Osteoblast (primary cell): Measurements from ENCODE around the gene DISC1. TPM values are rescaled to one million over a fixed set of nuclear protein-coding genes. Genes with fewer than 3 reads are reported as not detected.
"Not testable (repeated sequence)": the region's sequence is repeated elsewhere in the genome, so short reads cannot be mapped to it uniquely, and the experiment has no call there.

Experiments
- DNase-seq: peaks from one replicate; pipeline ENCODE4 v3.0.0; 2011; ENCODE audit warnings: low spot score, mixed read lengths; ENCODE audit not compliant: insufficient read length; ENCODE audit errors: missing footprints
- H2AFZ ChIP-seq: 2 replicates; pipeline ENCODE4 v1.6.0; 2011; ENCODE audit warnings: mild to moderate bottlenecking, low read length
- H3K27ac ChIP-seq: 2 replicates; pipeline ENCODE4 v1.5.1; 2011; ENCODE audit warnings: mild to moderate bottlenecking, low read depth, low read length, moderate library complexity
- H3K27me3 ChIP-seq: 2 replicates; pipeline ENCODE4 v1.6.0; 2012; ENCODE audit warnings: mild to moderate bottlenecking, control low read depth, inconsistent platforms, low read length, moderate library complexity; ENCODE audit not compliant: insufficient read depth
- H3K36me3 ChIP-seq: 2 replicates; pipeline ENCODE4 v1.5.1; 2011; ENCODE audit warnings: mild to moderate bottlenecking, low read length, control low read depth, moderate library complexity; ENCODE audit not compliant: insufficient read depth
- H3K4me1 ChIP-seq: 2 replicates; pipeline ENCODE4 v1.5.1; 2011; ENCODE audit warnings: mild to moderate bottlenecking, low read length, control low read depth, moderate library complexity; ENCODE audit not compliant: insufficient read depth
- H3K4me2 ChIP-seq: 2 replicates; pipeline ENCODE4 v1.6.0; 2011; ENCODE audit warnings: mild to moderate bottlenecking, low read length; ENCODE audit not compliant: insufficient read depth
- H3K4me3 ChIP-seq: fragments of 200-600 bp; sonication (generic); 3 replicates; pipeline ENCODE4 v1.5.1; 2012; ENCODE audit warnings: mild to moderate bottlenecking, low read length, inconsistent platforms; ENCODE audit not compliant: insufficient read depth
- H3K79me2 ChIP-seq: 2 replicates; pipeline ENCODE4 v1.6.0; 2012; ENCODE audit warnings: mild to moderate bottlenecking, low read length, control low read depth, inconsistent platforms; ENCODE audit not compliant: insufficient read depth
- H3K9me3 ChIP-seq: 2 replicates; pipeline ENCODE4 v1.5.1; 2011; ENCODE audit warnings: low read depth, low read length, control low read depth
- H4K20me1 ChIP-seq: 2 replicates; pipeline ENCODE4 v1.6.0; 2012; ENCODE audit warnings: mild to moderate bottlenecking, low read length, control low read depth; ENCODE audit not compliant: insufficient read depth
- total RNA-seq: library from RNA; depleted of rRNA; stranded (reverse); fragments of >200 nt; gene quantifications from 2 replicates; pipeline ENCODE4 v1.2.3, GENCODE V29; 2012
- TF ChIP-seq, protein P1 (sequence below): IDR thresholded peaks from 2 replicates; pipeline ENCODE4 v1.5.1; 2011; ENCODE audit warnings: mild to moderate bottlenecking, low read depth, low read length, moderate library complexity; ENCODE audit errors: extremely low read depth

The DISC1 gene
- total RNA-seq, 1 donor = 11.9 TPM

DNA sequence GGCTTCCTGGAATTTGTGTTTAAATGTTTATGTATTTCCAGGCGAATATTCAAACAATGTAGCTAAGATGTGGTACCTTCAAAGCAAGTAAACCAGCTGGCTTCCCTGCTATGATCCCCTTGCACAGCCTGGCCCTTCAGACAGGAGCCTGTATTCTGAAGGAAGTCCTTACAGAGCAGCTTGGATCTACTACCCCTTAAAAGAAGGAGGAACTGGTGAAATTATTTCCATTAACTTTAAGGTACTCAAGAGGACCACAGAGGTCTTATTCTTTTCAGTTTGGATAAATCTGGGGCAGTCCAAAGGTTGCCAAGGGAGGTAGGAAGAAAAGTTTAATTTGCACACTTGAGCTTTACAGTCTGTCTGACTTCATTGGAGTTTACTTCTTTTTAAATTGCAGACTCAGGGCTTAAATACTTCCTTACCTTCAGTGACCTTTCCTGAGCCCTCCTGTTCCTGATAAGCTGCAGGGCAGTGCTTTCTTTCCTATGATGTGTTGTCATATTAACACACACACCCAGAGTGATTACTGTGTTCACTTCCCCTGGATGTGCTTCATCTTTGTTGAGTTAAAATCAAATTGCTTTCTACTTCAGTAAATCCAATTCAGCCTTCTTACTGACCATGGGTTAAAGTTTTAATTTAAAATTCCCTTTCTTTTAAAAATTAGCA, 40.5 kb downstream of the DISC1 start:
- TF ChIP-seq, protein P1, sequence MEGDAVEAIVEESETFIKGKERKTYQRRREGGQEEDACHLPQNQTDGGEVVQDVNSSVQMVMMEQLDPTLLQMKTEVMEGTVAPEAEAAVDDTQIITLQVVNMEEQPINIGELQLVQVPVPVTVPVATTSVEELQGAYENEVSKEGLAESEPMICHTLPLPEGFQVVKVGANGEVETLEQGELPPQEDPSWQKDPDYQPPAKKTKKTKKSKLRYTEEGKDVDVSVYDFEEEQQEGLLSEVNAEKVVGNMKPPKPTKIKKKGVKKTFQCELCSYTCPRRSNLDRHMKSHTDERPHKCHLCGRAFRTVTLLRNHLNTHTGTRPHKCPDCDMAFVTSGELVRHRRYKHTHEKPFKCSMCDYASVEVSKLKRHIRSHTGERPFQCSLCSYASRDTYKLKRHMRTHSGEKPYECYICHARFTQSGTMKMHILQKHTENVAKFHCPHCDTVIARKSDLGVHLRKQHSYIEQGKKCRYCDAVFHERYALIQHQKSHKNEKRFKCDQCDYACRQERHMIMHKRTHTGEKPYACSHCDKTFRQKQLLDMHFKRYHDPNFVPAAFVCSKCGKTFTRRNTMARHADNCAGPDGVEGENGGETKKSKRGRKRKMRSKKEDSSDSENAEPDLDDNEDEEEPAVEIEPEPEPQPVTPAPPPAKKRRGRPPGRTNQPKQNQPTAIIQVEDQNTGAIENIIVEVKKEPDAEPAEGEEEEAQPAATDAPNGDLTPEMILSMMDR = no peak
- Histone ChIP-seq H3K36me3 (no peaks in the 10 kb centered on the region), H3K27ac (no peak overlapping the region), H4K20me1 (no peaks in the 10 kb centered on the region), H3K4me1 (no peaks in the 10 kb centered on the region), H3K79me2 (no peaks in the 10 kb centered on the region), H3K27me3 (no peaks in the 10 kb centered on the region), H3K4me3 (no peak overlapping the region), H3K4me2 (no peak overlapping the region), H3K9me3 (no peaks in the 10 kb centered on the region), H2AFZ (no peak overlapping the region)
- DNase-seq = no peak

DNA sequence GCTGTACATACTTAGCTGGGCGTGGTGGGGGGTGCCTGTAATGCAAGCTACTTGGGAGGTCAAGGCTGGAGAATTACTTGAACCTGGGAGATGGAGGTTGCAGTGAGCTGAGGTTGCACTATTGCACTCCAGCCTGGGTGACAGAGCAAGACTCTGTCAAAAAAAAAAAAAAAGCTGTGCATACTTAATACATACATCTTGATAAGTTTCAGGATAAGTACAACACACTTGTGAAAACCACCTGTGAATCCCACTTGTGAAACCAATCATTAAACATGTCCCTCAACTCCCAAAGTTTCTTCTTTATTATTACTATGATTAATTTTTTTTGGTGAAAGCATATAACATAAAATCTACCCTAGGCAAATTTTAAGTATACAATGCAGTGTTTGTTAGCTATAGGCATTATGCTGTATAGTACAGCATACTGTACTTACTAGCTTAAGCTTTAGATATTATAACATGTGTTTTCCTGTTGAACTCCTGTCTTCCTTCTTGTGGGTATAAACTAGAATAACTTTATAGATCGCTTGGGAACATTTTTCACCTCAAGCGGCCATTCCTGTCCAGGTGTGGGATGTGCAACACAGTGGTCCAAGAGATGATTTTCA, 41.4 kb downstream of the DISC1 start:
- no peaks in the 10 kb centered on the region for H3K27me3 ChIP-seq
- H4K20me1 ChIP-seq = no peaks in the 10 kb centered on the region
- no peaks in the 10 kb centered on the region for H3K79me2 ChIP-seq
- H3K4me2 ChIP-seq = no peak overlapping the region
- no peaks in the 10 kb centered on the region for H3K9me3 ChIP-seq
- H3K4me3 ChIP-seq = no peak overlapping the region
- no peaks in the 10 kb centered on the region for H3K36me3 ChIP-seq
- H3K4me1 ChIP-seq = no peaks in the 10 kb centered on the region
- no peak overlapping the region for H2AFZ ChIP-seq
- no peak overlapping the region for H3K27ac ChIP-seq
- DNase-seq = no peak
- TF ChIP-seq, protein P1 = no peak

DNA sequence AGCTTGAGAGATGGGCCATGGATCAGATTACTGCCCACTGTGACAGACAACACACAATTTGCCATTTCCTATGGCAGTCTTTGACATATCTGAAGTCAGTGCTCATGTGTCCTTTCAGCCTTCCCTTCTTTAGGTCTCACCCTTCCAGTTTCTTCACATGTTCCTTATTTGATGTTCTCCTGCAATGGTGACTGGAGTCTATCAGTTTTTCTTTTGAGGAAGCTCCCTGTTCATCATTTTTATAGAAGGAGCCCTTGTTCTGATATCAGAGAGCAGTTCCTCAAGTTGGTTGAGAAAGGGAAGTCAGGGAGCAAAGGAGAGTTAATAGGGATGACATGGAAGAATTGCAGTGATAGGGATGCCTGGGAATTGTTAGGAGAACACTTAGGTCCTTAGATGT, 42.2 kb downstream of the DISC1 start:
- Histone ChIP-seq H3K4me2 (no peak overlapping the region), H3K27ac (no peak overlapping the region), H2AFZ (no peak overlapping the region), H3K4me3 (no peak overlapping the region), H3K79me2 (no peaks in the 10 kb centered on the region), H4K20me1 (no peaks in the 10 kb centered on the region), H3K36me3 (no peaks in the 10 kb centered on the region), H3K4me1 (no peaks in the 10 kb centered on the region), H3K27me3 (no peaks in the 10 kb centered on the region), H3K9me3 (no peaks in the 10 kb centered on the region)
- TF ChIP-seq, protein P1 = no peak
- no peak for DNase-seq

DNA sequence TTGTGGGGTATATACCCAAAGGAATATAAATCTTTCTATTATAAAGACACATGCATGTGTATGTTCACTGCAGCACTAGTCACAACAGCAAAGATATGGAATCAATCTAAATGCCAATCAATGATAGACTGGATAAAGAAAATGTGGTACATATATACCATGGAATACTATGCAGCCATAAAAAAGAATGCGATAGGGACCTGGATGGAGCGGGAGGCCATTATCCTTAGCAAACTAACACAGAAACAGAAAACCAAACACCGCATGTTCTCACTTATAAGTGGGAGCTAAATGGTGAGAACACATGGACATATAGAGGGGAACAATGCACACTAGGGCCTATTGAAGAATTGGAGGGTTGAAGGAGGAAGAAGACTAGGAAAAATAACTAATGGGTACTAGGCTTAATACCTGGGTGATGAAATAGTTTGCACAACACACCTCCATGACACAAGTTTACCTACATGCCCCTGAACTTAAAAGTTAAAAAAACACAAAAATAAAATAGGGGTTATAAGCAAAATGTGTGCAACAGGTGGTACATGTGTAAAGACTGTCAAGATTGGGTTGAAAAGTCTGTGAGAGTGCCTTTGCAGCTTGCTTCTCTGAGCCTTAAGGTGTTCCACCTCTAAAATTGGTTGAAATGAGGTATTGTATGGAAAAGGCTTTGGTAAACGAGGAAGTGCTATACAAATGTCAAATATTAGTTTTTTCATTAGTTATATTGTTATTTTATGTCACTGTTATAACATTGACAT, 43.5 kb downstream of the DISC1 start:
- not testable (repeated sequence) for H3K4me3 ChIP-seq, H3K36me3 ChIP-seq, H3K79me2 ChIP-seq, H3K27me3 ChIP-seq, H3K9me3 ChIP-seq, H4K20me1 ChIP-seq, H2AFZ ChIP-seq, DNase-seq, H3K27ac ChIP-seq, H3K4me1 ChIP-seq, H3K4me2 ChIP-seq
